HEK293T (cell line): Measurements from ENCODE around the gene GCN1.

Source experiments
- ARNT ChIP-seq: fragments of 450-650 bp; IDR thresholded peaks from 2 replicates; pipeline ENCODE4 v1.6.1; 2017; ENCODE audit warnings: mild to moderate bottlenecking
- BHLHE40 ChIP-seq: fragments of 450-650 bp; IDR thresholded peaks from 2 replicates; pipeline ENCODE4 v1.6.1; 2016; ENCODE audit warnings: mild to moderate bottlenecking, moderate library complexity, borderline replicate concordance
- CTBP1 ChIP-seq: fragments of 450-650 bp; IDR thresholded peaks from 2 replicates; pipeline ENCODE4 v1.6.1; 2016; ENCODE audit warnings: borderline replicate concordance
- FOXA1 ChIP-seq: fragments of 450-650 bp; IDR thresholded peaks from 2 replicates; pipeline ENCODE4 v1.6.1; 2016; ENCODE audit warnings: mild to moderate bottlenecking
- FOXK2 ChIP-seq: fragments of 450-650 bp; IDR thresholded peaks from 2 replicates; pipeline ENCODE4 v1.6.1; 2016; ENCODE audit warnings: mild to moderate bottlenecking
- SP1 ChIP-seq: fragments of 450-650 bp; IDR thresholded peaks from 2 replicates; pipeline ENCODE4 v1.6.1; 2017

GRCh38 chr12:120211243-120211903 is 16.9 kb upstream of the GCN1 start:
- TF ChIP-seq SP1 (no peak), FOXA1 (no peak), CTBP1 (no peak), ARNT (no peak), FOXK2 (no peak), BHLHE40 (no peak)
